PC-9 (cell line): ENCODE data around the gene RPL23.

Source experiments
- EZH2 ChIP-seq: fragments of 200-600 bp; sonication (generic); IDR thresholded peaks from 2 replicates; pipeline ENCODE4 v1.8.0; 2017; ENCODE audit warnings: antibody characterized with exemption, low read depth
- TF ChIP-seq, protein P1 (sequence below): fragments of 200-600 bp; sonication (generic); conservative IDR thresholded peaks from 2 replicates; pipeline ENCODE4 v1.6.1; 2017; ENCODE audit warnings: mixed run types, antibody characterized with exemption, mild to moderate bottlenecking, moderate library complexity

DNA sequence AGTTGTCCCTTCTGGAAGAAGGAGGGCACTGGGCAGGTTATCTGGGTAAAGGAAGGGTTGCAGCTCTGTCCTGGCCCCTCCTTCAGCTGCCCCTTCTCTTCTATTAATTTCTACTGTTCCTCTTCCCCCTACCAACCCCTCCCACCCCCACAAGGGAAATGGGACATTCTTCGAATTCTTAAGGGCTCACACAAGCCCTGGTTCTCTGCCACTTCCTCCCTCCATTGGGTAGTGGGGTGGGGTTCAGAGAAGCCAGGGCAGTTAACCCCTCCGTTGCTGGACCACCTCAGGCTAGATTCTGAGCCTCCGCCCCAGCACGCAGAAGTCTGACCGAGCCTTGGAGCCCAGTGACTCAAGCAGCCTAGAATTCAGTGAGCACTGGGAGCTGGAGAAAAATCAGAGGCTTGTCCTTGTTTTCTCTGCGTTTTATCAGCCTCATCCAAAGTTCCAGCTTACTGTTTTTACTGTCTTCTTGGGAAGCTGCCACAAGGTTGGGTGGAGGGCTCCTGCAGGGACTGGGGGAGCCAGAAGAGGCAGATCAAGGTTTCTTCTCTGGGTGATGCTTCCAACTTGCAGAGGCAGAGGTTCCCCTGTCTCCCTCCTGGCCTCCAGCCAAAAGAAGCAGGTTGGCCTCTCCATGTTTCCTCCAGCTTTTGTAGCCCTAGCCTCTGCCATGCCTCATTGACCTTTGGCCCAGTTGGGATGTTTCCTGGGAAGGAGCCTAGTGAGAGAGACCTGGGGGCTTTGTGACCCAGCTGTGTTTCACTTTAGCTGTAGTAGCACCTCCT lies 26.6 kb upstream of the RPL23 start:
- TF ChIP-seq, protein P1, sequence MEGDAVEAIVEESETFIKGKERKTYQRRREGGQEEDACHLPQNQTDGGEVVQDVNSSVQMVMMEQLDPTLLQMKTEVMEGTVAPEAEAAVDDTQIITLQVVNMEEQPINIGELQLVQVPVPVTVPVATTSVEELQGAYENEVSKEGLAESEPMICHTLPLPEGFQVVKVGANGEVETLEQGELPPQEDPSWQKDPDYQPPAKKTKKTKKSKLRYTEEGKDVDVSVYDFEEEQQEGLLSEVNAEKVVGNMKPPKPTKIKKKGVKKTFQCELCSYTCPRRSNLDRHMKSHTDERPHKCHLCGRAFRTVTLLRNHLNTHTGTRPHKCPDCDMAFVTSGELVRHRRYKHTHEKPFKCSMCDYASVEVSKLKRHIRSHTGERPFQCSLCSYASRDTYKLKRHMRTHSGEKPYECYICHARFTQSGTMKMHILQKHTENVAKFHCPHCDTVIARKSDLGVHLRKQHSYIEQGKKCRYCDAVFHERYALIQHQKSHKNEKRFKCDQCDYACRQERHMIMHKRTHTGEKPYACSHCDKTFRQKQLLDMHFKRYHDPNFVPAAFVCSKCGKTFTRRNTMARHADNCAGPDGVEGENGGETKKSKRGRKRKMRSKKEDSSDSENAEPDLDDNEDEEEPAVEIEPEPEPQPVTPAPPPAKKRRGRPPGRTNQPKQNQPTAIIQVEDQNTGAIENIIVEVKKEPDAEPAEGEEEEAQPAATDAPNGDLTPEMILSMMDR, result no peak
- TF ChIP-seq EZH2, result no peak
